H54 (cell line): ENCODE results near the gene RPL27A.

Experiments
- DNase-seq: peaks from one replicate; pipeline ENCODE4 v3.0.0; 2011; ENCODE audit warnings: low spot score, mixed read lengths; ENCODE audit not compliant: insufficient read length
- FAIRE-seq: peaks from 3 replicates; lab custom pipeline; 2011; peaks lifted over from hg19 to GRCh38; lab: Jason Lieb, UNC
- POLR2A ChIP-seq: IDR thresholded peaks from 2 replicates; pipeline ENCODE4 v1.6.1; 2011; ENCODE audit warnings: low read depth, mild to moderate bottlenecking, low read length

RPL27A gene

GRCh38 chr11:8682303-8683114 is at the start of gene RPL27A, which contains the start of gene TRIM66:
Gene RPL27A (plus strand): TSS chr11:8682792. CDS start chr11:8682814, 22 bp downstream.
Gene TRIM66 (minus strand): TSS chr11:8682665. CDS start chr11:8672274, 10,391 bp downstream.
- peak; percentile 97 for TF ChIP-seq POLR2A
- FAIRE-seq (peak; percentile 64), DNase-seq (peak; percentile 85)

DNA sequence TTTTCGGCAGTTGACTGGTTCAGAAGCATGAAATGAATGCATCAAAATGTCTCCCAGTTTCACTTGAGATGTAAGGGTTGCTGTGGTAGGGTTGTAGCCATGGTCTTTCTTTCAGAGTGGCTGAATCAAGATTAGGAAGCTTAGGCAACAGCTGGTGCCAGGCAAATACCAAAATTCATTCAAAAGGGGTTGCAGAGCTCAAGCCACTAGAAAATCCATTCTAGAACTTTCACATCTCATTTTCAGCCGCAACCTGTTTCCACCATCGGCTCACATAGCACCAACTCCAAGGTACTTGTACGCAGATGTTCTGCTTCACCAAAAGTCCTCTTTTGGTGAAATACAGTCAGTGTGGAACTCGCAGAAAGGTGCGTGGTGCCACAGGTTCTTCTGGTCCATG is 48.1 kb upstream of the RPL27A start:
- DNase-seq (no peak), FAIRE-seq (no peak)
- no peak for TF ChIP-seq POLR2A

DNA sequence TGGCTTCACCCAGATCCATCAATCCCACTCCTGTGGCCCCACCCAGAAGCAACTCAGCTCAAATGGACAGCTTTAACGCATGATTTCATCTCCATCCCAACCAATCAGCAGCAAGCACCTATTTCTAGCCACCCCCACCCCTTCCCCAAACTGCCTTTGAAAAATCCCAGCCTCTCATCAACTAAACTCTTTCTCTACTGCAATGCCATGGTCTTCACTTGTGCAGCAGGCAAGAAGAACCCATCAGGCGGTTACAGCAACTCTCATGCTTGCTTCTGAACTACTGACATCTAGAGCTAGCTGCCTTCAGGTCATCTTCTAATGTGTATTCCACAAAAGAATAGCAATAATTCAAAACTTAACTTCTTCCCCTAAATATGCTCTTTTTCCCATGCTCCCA is 46.5 kb upstream of the RPL27A start:
- no peak for FAIRE-seq
- no peak for DNase-seq
- TF ChIP-seq POLR2A = no peak

GRCh38 chr11:8638300-8638699 is 44.3 kb upstream of the RPL27A start:
- FAIRE-seq (no peak), DNase-seq (peak; percentile 28)
- no peak for TF ChIP-seq POLR2A

GRCh38 chr11:8639655-8640054 is 42.9 kb upstream of the RPL27A start:
- no peak for TF ChIP-seq POLR2A
- FAIRE-seq = no peak
- DNase-seq = no peak

GRCh38 chr11:8640267-8640906 is 42.2 kb upstream of the RPL27A start:
- DNase-seq (no peak), FAIRE-seq (no peak)
- no peak for TF ChIP-seq POLR2A

DNA sequence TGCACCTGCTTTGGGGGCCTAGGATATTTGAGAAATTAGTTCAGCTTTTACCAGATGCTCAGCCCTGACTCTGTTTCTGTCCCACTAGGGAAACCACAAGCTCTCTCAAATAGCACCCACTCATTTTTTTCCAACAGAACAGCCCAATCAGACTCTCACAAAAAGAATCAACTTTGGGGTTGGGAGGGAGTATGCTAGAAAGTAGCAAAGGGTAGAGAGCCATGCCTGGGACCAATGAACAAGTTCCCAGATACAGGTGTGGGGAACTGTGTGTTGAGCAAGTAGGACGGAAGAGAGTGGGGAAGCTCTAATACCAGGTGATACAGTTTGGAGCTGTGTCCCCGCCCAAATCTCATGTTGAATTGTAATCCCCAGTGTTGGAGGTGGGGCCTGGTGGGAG is 41.3 kb upstream of the RPL27A start:
- TF ChIP-seq POLR2A = no peak
- FAIRE-seq = no peak
- DNase-seq = no peak

DNA sequence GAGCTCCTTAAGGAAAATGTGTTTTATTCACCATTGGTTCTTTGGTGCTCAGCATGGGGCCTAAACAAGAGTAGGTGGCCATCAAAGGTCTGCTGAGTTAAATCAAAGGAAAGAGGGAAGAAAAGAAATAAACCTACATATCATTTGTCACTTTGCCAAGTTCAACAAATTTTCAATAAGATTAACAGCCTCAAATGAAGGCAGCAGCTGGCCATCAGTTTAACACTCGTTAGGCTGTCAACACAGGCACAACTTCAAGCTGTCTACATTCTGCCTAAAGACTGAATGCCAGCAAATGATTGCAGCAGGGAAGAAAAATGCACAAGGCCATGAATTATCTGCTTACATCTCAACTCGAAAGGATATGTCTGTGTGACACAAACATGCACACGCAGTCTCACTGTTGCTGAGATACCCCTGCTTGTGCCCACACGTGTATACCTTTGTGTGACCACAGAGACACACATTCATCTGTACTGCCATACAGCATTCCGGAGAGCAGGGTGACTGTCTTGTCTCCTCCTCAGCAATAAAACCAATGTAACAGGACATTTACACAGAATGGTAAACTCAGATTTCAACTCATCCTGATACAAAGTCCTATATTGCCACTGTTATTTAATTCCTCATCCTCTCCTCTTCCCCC is 40.3 kb upstream of the RPL27A start:
- DNase-seq (no peak), FAIRE-seq (no peak)
- no peak for TF ChIP-seq POLR2A

DNA sequence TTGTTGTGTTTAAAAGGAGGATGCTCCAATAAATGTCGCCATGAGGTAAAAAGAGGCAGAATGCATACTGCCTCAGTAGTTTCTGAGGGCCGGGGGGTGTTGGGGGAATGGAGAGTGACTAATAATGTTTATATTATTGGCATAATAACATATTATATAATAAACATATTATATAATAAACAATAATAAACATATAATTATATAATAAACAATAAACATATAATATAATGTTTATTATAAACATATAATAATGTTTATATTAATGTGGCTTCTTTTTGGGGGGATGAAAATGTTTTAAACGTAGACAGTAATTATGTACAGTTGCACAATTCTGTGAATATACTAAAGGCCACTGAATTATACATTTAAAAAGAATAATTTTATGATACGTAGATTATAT is 35.7 kb upstream of the RPL27A start:
- FAIRE-seq (no peak), DNase-seq (no peak)
- no peak for TF ChIP-seq POLR2A

GRCh38 chr11:8649361-8649760 is 33.2 kb upstream of the RPL27A start:
- peak; percentile 88 for DNase-seq
- no peak for TF ChIP-seq POLR2A
- peak; percentile 60 for FAIRE-seq

- no peak for TF ChIP-seq POLR2A
- FAIRE-seq (no peak), DNase-seq (no peak)
Measured at GRCh38 chr11:8650401-8650990, 32.1 kb upstream of the RPL27A start.

- no peak for TF ChIP-seq POLR2A
- DNase-seq = peak; percentile 65
- peak; percentile 89 for FAIRE-seq
Measured at GRCh38 chr11:8652140-8652539, 30.5 kb upstream of the RPL27A start.

- no peak for DNase-seq
- TF ChIP-seq POLR2A = no peak
- no peak for FAIRE-seq
Measured at GRCh38 chr11:8654503-8654902, 28.1 kb upstream of the RPL27A start.

GRCh38 chr11:8656291-8656690 is 26.3 kb upstream of the RPL27A start:
- no peak for TF ChIP-seq POLR2A
- DNase-seq (no peak), FAIRE-seq (no peak)
